HFFc6 (cell line): ENCODE measurements around the gene LHPP. TPM values are rescaled to one million over a fixed set of nuclear protein-coding genes. Genes with fewer than 3 reads are reported as not detected.

Source experiments
- DNase-seq: peaks from one replicate; pipeline ENCODE4 v3.0.0-alpha.2; 2018
- H3K27ac Mint-ChIP-seq: 2 replicates; pipeline ENCODE4 v1.8.0; 2020; ENCODE audit warnings: mild to moderate bottlenecking, mixed read lengths
- H3K27me3 Mint-ChIP-seq: 2 replicates; pipeline ENCODE4 v1.8.0; 2021; ENCODE audit warnings: mild to moderate bottlenecking, moderate library complexity, mixed read lengths; ENCODE audit not compliant: insufficient read depth
- H3K36me3 Mint-ChIP-seq: 2 replicates; pipeline ENCODE4 v1.8.0; 2021; ENCODE audit warnings: low read depth, mixed read lengths
- H3K4me1 Mint-ChIP-seq: 2 replicates; pipeline ENCODE4 v1.8.0; 2020; ENCODE audit warnings: low read depth, mixed read lengths
- H3K4me3 Mint-ChIP-seq: 2 replicates; pipeline ENCODE4 v1.8.0; 2020; ENCODE audit warnings: mild to moderate bottlenecking, moderate library complexity, mixed read lengths
- H3K9me3 Mint-ChIP-seq: 2 replicates; pipeline ENCODE4 v1.8.0; 2020; ENCODE audit warnings: mild to moderate bottlenecking, mixed read lengths
- CTCF ChIP-seq: fragments of 200-600 bp; sonication (generic); IDR thresholded peaks from 2 replicates; pipeline ENCODE4 v1.5.0; 2021; ENCODE audit warnings: antibody characterized with exemption, mild to moderate bottlenecking
- total RNA-seq, 6 experiments: library from RNA; stranded (reverse); fragmentation: NEBNext Ultra II Directional; extraction: Animal tissue kit (Norgen Biotek cat#: 25700); gene quantifications; 2 replicates in 1 of 6; 3 replicates in 5 of 6; pipeline ENCODE4 v1.2.3, GENCODE V29; 2021

LHPP gene
- total RNA-seq, 6 experiments from 2014 or later, result 12.5 to 17.3 (median 14.0) TPM

DNA sequence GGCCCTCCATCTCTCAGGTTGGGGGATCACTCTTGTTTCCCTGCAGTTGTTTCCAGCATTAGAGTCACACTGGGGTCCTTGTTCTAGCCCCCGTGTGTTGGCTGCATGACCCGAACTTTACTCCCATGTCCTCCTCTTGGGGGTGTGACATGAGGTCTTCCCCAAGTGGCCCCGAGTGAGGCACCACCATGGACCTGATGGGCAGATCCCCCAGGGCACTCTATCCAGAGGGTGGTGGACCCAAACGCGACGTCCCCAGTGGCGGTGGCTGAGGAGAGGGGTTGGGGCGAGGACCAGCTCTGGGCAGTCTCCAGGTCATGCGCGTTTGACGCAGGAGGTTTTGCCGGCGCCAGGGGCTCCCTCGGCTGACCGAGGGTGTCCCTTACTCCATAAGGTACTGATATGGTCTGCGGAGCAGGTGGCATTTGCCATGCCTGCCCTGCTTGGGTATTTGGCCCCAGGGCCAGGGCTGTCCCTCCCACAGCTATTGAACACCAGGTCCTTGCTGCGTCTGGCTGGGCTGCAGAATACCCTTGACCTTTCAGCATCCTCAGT is 131.9 kb downstream of the LHPP start:
- DNase-seq, result no peak
- no peak overlapping the region for H3K4me3 Mint-ChIP-seq
- no peaks in the 10 kb centered on the region for H3K4me1 Mint-ChIP-seq
- peaks cover 11% of the 10 kb centered on the region for H3K9me3 Mint-ChIP-seq
- H3K27me3 Mint-ChIP-seq, result peaks cover 16% of the 10 kb centered on the region
- no peak overlapping the region for H3K27ac Mint-ChIP-seq
- TF ChIP-seq CTCF, result no peak
- H3K36me3 Mint-ChIP-seq, result peaks cover 11% of the 10 kb centered on the region; the same call in 1 of the 2 replicates

DNA sequence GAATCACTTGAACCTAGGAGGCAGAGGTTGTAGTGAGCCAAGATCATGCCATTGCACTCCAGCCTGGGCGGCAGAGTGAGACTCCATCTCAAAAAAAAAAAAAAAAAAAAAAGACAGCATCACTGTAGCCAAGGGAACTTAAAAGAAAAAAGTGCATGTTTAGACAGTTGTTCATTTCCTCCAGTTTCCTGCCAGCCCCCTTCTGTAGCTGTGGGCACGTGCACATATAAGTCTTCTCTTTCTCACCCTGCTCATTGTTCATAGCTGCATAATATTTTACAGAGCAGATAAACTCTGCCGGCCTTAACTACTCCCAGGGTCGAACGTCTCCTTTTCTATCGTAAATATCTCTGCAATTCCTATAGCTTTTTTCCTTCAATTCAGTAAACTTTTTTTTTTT is 132.6 kb downstream of the LHPP start:
- Mint-ChIP-seq H3K4me1 (no peaks in the 10 kb centered on the region), H3K36me3 (peaks cover 11% of the 10 kb centered on the region; the same call in 1 of the 2 replicates), H3K27ac (no peak overlapping the region), H3K27me3 (peaks cover 21% of the 10 kb centered on the region), H3K4me3 (no peak overlapping the region), H3K9me3 (peaks cover 11% of the 10 kb centered on the region)
- DNase-seq, result no peak
- TF ChIP-seq CTCF, result no peak

DNA sequence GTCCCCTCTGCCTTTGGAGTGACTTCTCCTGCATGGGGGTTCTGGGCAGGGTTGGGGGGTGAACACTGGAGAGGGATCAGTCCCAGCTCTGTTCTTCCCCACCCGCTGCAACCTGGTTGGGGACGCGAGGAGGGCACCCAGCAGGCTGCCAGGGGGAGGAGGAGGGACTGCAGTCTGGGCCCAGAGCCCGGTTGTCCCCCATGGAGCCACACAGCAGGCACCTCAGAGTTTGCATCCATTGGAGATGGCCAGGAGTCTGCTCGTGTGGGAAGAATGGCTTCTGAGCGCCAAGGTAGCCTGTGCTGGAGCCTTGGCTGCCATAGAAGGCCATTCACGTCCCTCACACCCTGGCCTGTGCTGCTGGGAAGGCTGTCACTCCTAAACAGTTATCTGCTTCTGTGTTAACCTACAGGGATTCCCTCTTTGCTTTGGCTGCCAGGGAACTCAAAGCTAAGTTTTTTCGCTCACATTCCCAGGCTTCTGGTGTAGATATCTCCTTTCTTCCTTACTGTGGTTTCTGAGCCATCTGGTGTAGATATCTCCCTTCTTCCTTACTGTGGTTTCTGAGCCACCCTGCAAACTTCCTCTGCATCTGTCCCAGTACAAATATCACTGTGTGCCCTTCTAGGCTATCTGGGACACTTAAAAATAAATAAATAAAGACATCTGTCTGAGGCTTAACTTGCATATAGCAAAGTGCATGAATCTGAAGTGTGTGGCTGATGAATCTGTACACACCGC is 133.7 kb downstream of the LHPP start:
- no peak overlapping the region for H3K27ac Mint-ChIP-seq
- H3K4me3 Mint-ChIP-seq, result no peak overlapping the region
- H3K36me3 Mint-ChIP-seq, result peaks cover 11% of the 10 kb centered on the region; the same call in 1 of the 2 replicates
- no peak for DNase-seq
- no peak for TF ChIP-seq CTCF
- no peaks in the 10 kb centered on the region for H3K4me1 Mint-ChIP-seq
- H3K9me3 Mint-ChIP-seq, result peaks cover 11% of the 10 kb centered on the region
- H3K27me3 Mint-ChIP-seq, result peaks cover 22% of the 10 kb centered on the region

- Mint-ChIP-seq H3K27ac (no peak overlapping the region), H3K9me3 (peaks cover 7% of the 10 kb centered on the region), H3K36me3 (peaks cover 11% of the 10 kb centered on the region; the same call in 1 of the 2 replicates), H3K4me3 (no peak overlapping the region), H3K27me3 (peaks cover 23% of the 10 kb centered on the region), H3K4me1 (no peaks in the 10 kb centered on the region)
- DNase-seq, result no peak
- TF ChIP-seq CTCF, result no peak
Observed at GRCh38 chr10:124596116-124596785, 134.6 kb downstream of the LHPP start.

DNA sequence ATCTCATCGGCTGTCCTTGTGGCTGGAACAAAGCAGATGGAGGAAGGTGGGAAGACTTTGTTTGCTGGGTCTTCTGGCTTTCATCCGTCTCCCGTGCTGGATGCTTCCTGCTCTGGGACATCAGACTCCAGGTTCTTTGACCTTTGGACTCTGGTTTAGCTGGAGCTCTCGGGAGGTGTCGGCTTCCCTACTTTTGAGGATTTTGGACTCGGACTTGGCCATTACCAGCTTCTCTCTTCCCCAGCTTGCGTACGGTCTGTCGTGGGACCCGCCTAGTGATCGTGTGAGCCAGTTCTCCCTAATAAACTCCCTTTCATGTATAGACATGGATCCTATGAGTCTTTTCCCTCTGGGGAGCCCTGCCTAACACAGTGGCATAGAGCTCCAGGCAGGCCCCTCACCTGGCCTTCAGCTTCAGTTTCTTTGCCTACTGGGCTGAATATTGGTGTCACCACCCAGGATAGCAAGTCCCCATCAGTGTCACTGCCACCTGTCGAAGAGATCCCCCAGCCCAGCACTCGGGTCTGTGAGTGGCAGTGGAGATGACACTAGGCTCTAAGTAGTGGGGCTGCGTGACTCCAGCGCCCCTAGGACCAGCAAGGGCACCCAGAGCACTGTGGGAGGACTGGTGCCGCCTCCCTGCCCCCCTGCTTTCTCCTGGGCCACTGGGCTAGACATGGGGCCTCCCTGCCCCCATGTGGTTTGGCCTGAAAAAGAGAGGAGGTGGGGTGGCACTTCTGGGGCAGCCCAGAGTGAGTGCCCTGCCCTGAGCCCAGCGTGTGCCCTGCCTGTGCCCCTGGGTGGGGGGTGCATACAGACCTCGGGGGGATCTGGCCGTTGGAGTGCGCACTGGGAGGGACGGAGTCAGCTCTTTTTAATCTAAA is 135.6 kb downstream of the LHPP start:
- H3K4me1 Mint-ChIP-seq, result no peaks in the 10 kb centered on the region

More for the DNA sequence above, 135.6 kb downstream of the LHPP start:
- no peak for DNase-seq
- H3K36me3 Mint-ChIP-seq, result peaks cover 7% of the 10 kb centered on the region; the same call in 1 of the 2 replicates
- no peak overlapping the region for H3K4me3 Mint-ChIP-seq
- H3K9me3 Mint-ChIP-seq, result no peaks in the 10 kb centered on the region
- no peak for TF ChIP-seq CTCF
- peaks cover 18% of the 10 kb centered on the region for H3K27me3 Mint-ChIP-seq
- no peak overlapping the region for H3K27ac Mint-ChIP-seq
